PFSK-1 (cell line): ENCODE results near the gene ZNF280A.

Experiments used
- FOXP2 ChIP-seq: optimal IDR thresholded peaks from 2 replicates; pipeline ENCODE3; 2011; ENCODE audit warnings: borderline replicate concordance, control low read depth, inconsistent platforms; ENCODE audit not compliant: insufficient read depth; ENCODE audit errors: extremely low read length, extremely low read depth
- POLR2AphosphoS5 ChIP-seq: IDR thresholded peaks from 2 replicates; pipeline ENCODE4 v1.6.1; 2012; ENCODE audit warnings: low read depth, mild to moderate bottlenecking, control low read depth, low read length, moderate library complexity
- SIN3A ChIP-seq: IDR thresholded peaks from 2 replicates; pipeline ENCODE4 v1.6.1; 2012; ENCODE audit warnings: mild to moderate bottlenecking, low read length, moderate library complexity, borderline replicate concordance; ENCODE audit not compliant: insufficient read depth
- TAF1 ChIP-seq: IDR thresholded peaks from 2 replicates; pipeline ENCODE4 v1.6.1; 2012; ENCODE audit warnings: low read length, control low read depth, borderline replicate concordance; ENCODE audit not compliant: insufficient read depth
- TF ChIP-seq, protein P1 (sequence below), 2 experiments: IDR thresholded peaks; 2 replicates each; pipeline versions ENCODE4 v1.6.1 to v1.8.0; 2011 to 2012; ENCODE audit warnings: low read depth in 2 of 2, low read length in 2 of 2, control low read depth in 1 of 2, inconsistent platforms in 1 of 2, mild to moderate bottlenecking in 1 of 2, moderate library complexity in 1 of 2; ENCODE audit not compliant: insufficient read depth in 1 of 2

DNA sequence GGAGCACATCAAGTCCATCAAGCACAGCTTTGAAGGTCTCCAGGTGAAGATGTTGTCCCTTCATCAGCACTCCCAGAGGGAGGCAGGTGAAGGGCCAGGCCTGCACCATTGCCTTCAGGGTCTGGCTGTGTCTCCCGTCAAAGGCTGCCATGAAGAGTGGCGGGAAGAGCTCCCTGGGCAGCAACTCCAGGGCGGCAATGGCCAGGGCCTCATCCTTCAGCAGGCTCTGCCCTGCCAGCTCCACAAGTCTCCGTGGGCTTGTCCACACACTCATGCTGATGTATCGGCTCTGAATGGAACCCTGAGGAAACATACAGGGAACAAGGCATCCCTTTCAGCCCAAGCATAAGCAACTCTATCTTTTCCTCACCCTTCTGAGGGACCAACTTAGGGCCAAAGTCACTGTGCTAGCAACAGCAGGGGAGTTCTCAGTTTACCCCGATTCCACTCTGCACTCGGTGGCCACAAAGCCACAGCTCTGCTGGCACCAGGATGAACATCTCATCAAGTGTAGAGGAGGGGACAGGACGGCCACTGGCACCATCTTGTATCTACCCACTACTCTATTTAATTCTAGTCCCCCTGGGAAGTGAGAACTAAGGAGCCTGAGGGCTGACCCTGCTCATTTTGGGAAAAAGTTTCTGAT, 30.8 kb upstream of the ZNF280A start:
- TF ChIP-seq POLR2AphosphoS5 (no peak), SIN3A (no peak), TAF1 (no peak), FOXP2 (no peak)
- TF ChIP-seq, protein P1, sequence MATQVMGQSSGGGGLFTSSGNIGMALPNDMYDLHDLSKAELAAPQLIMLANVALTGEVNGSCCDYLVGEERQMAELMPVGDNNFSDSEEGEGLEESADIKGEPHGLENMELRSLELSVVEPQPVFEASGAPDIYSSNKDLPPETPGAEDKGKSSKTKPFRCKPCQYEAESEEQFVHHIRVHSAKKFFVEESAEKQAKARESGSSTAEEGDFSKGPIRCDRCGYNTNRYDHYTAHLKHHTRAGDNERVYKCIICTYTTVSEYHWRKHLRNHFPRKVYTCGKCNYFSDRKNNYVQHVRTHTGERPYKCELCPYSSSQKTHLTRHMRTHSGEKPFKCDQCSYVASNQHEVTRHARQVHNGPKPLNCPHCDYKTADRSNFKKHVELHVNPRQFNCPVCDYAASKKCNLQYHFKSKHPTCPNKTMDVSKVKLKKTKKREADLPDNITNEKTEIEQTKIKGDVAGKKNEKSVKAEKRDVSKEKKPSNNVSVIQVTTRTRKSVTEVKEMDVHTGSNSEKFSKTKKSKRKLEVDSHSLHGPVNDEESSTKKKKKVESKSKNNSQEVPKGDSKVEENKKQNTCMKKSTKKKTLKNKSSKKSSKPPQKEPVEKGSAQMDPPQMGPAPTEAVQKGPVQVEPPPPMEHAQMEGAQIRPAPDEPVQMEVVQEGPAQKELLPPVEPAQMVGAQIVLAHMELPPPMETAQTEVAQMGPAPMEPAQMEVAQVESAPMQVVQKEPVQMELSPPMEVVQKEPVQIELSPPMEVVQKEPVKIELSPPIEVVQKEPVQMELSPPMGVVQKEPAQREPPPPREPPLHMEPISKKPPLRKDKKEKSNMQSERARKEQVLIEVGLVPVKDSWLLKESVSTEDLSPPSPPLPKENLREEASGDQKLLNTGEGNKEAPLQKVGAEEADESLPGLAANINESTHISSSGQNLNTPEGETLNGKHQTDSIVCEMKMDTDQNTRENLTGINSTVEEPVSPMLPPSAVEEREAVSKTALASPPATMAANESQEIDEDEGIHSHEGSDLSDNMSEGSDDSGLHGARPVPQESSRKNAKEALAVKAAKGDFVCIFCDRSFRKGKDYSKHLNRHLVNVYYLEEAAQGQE (IDR thresholded peaks at IDR 0.05; ENCODE audit: insufficient read depth in 1 of 2, low read depth in 2 of 2, low read length in 2 of 2): no peak
